ENCODE results near the gene RABIF.
A peak's percentile ranks its signal among the peaks of the same experiment; 100 is the strongest.
"Not testable (repeated sequence)": the region's sequence is repeated elsewhere in the genome, so short reads cannot be mapped to it uniquely, and the experiment has no call there.

Gene RABIF

GRCh38 chr1:202888531-202889360, at the start of gene RABIF:
TSS of gene RABIF (minus strand) at chr1:202889149. CDS start at chr1:202889098, 51 bp downstream.
- DNase-seq = peak; percentile 83

- no peak for DNase-seq
Observed at GRCh38 chr1:202938287-202938925, 49.5 kb upstream of the RABIF start.

GRCh38 chr1:202936409-202936808, 47.5 kb upstream of the RABIF start:
- DNase-seq = not testable (repeated sequence)

GRCh38 chr1:202935844-202936243, 46.9 kb upstream of the RABIF start:
- DNase-seq = no peak

GRCh38 chr1:202934755-202935154, 45.8 kb upstream of the RABIF start:
- no peak for DNase-seq

GRCh38 chr1:202932476-202932875, 43.5 kb upstream of the RABIF start:
- DNase-seq = no peak

GRCh38 chr1:202926581-202927491, 37.9 kb upstream of the RABIF start, which contains the start of gene KLHL12:
TSS of gene KLHL12 (minus strand) at chr1:202927234. CDS start at chr1:202925162, 2,072 bp downstream.
- peak; percentile 90 for DNase-seq

GRCh38 chr1:202923533-202923932, 34.6 kb upstream of the RABIF start:
- DNase-seq = no peak

GRCh38 chr1:202919615-202920014, 30.7 kb upstream of the RABIF start:
- DNase-seq = no peak

GRCh38 chr1:202915146-202915545, 26.2 kb upstream of the RABIF start:
- no peak for DNase-seq

- not testable (repeated sequence) for DNase-seq
Observed at GRCh38 chr1:202912476-202912875, 23.5 kb upstream of the RABIF start.

GRCh38 chr1:202909494-202909893, 20.5 kb upstream of the RABIF start:
- no peak for DNase-seq

GRCh38 chr1:202908998-202909397, 20.0 kb upstream of the RABIF start:
- no peak for DNase-seq

GRCh38 chr1:202905331-202905730, 16.4 kb upstream of the RABIF start:
- no peak for DNase-seq

GRCh38 chr1:202903808-202904207, 14.9 kb upstream of the RABIF start:
- DNase-seq = not testable (repeated sequence)

- DNase-seq = no peak
Observed at GRCh38 chr1:202901555-202901954, 12.6 kb upstream of the RABIF start.

- no peak for DNase-seq
Observed at GRCh38 chr1:202892501-202892900, 3.6 kb upstream of the RABIF start.

GRCh38 chr1:202890392-202890791, 1.4 kb upstream of the RABIF start:
- no peak for DNase-seq

- DNase-seq = peak; percentile 4
Observed at GRCh38 chr1:202888221-202888530, 773 bp downstream of the RABIF start.

- no peak for DNase-seq
Observed at GRCh38 chr1:202880961-202881460, 7.9 kb downstream of the RABIF start.

- DNase-seq = no peak
Observed at GRCh38 chr1:202880062-202880461, 8.9 kb downstream of the RABIF start.

- no peak for DNase-seq
Observed at GRCh38 chr1:202879128-202879527, 9.8 kb downstream of the RABIF start.

GRCh38 chr1:202873026-202873425, 15.9 kb downstream of the RABIF start:
- no peak for DNase-seq
